ENCODE measurements around the gene ZNF738. TPM values are rescaled to one million over a fixed set of nuclear protein-coding genes. Genes with fewer than 3 reads are reported as not detected.

ZNF738 gene
- total and polyA plus RNA-seq, 10 of the 15 experiments (the other 5 are each of a cell fraction or from before 2014, with no cell fraction given) = 11.6 to 29.4 (median 15.0) TPM

- ChIA-PET SMC1A (ENCODE audit: uncharacterized antibody, unreplicated experiment) (no interaction called here), RAD21 (ENCODE audit: unreplicated experiment) (no interaction called here), POLR2A (no interaction called here), CTCF (no interaction called here)
- no peak overlapping the region for H3K27ac ChIP-seq (ENCODE audit: control insufficient read depth, insufficient read depth)
- no peak overlapping the region for H3K9ac ChIP-seq (ENCODE audit: control insufficient read depth, insufficient read depth, low read length)
- H3K27me3 ChIP-seq (replicated peaks in 1 of 2; ENCODE audit: control insufficient read depth in 2 of 2, insufficient read depth in 2 of 2, low read length in 1 of 2) = no peaks in the 10 kb centered on the region
- TF ChIP-seq, protein P1, sequence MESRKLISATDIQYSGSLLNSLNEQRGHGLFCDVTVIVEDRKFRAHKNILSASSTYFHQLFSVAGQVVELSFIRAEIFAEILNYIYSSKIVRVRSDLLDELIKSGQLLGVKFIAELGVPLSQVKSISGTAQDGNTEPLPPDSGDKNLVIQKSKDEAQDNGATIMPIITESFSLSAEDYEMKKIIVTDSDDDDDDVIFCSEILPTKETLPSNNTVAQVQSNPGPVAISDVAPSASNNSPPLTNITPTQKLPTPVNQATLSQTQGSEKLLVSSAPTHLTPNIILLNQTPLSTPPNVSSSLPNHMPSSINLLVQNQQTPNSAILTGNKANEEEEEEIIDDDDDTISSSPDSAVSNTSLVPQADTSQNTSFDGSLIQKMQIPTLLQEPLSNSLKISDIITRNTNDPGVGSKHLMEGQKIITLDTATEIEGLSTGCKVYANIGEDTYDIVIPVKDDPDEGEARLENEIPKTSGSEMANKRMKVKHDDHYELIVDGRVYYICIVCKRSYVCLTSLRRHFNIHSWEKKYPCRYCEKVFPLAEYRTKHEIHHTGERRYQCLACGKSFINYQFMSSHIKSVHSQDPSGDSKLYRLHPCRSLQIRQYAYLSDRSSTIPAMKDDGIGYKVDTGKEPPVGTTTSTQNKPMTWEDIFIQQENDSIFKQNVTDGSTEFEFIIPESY (IDR thresholded peaks at IDR 0.05) = no peak
- TF ChIP-seq CUX1 (IDR thresholded peaks at IDR 0.05; ENCODE audit: insufficient replicate concordance, low read depth, low read length) (no peak), EZH2 (IDR thresholded peaks at IDR 0.05; ENCODE audit: borderline replicate concordance, control insufficient read depth, low read depth, low read length) (no peak), STAT3 (IDR thresholded peaks at IDR 0.05; ENCODE audit: low read depth, low read length) (no peak), NFYB (IDR thresholded peaks at IDR 0.05; ENCODE audit: insufficient read depth, low read depth, low read length) (no peak), PAX8 (IDR thresholded peaks at IDR 0.05) (no peak), SUPT20H (IDR thresholded peaks at IDR 0.05; ENCODE audit: borderline replicate concordance, control insufficient read depth, low read depth, low read length) (no peak), CREB1 (IDR thresholded peaks at IDR 0.05; ENCODE audit: low read depth) (no peak), SIX5 (IDR thresholded peaks at IDR 0.05; ENCODE audit: low read depth, low read length, severe bottlenecking) (no peak), NRF1 (conservative IDR thresholded peaks at IDR 0.05; ENCODE audit: low read depth, low read length) (no peak), KLF5 (IDR thresholded peaks at IDR 0.05; ENCODE audit: partially characterized antibody) (no peak), NFIC (IDR thresholded peaks at IDR 0.05; ENCODE audit: low read depth, low read length) (no peak), HDAC6 (IDR thresholded peaks at IDR 0.05; ENCODE audit: unreplicated experiment) (no peak), SP1 (IDR thresholded peaks at IDR 0.05; ENCODE audit: low read depth, low read length) (no peak)
- TF ChIP-seq, protein P2, sequence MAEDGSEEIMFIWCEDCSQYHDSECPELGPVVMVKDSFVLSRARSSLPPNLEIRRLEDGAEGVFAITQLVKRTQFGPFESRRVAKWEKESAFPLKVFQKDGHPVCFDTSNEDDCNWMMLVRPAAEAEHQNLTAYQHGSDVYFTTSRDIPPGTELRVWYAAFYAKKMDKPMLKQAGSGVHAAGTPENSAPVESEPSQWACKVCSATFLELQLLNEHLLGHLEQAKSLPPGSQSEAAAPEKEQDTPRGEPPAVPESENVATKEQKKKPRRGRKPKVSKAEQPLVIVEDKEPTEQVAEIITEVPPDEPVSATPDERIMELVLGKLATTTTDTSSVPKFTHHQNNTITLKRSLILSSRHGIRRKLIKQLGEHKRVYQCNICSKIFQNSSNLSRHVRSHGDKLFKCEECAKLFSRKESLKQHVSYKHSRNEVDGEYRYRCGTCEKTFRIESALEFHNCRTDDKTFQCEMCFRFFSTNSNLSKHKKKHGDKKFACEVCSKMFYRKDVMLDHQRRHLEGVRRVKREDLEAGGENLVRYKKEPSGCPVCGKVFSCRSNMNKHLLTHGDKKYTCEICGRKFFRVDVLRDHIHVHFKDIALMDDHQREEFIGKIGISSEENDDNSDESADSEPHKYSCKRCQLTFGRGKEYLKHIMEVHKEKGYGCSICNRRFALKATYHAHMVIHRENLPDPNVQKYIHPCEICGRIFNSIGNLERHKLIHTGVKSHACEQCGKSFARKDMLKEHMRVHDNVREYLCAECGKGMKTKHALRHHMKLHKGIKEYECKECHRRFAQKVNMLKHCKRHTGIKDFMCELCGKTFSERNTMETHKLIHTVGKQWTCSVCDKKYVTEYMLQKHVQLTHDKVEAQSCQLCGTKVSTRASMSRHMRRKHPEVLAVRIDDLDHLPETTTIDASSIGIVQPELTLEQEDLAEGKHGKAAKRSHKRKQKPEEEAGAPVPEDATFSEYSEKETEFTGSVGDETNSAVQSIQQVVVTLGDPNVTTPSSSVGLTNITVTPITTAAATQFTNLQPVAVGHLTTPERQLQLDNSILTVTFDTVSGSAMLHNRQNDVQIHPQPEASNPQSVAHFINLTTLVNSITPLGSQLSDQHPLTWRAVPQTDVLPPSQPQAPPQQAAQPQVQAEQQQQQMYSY (CRISPR knock-in tag; IDR thresholded peaks at IDR 0.05) = no peak
- no peak overlapping the region for H3K4me3 ChIP-seq
- intact Hi-C loops (cut with micrococcal nuclease; ENCODE audit: unreplicated experiment) (no loop called here), in situ Hi-C loops (cut with MboI) (no loop called here)
- ATAC-seq = no peak
- FAIRE-seq = no peak
- H3K79me2 ChIP-seq (ENCODE audit: control insufficient read depth, insufficient read depth, low read length) = peaks cover 5% of the 10 kb centered on the region
- 98% methylated on average over 5 of the region's 5 CpGs for WGBS (ENCODE audit: insufficient coverage, insufficient replicate concordance, low lambda C conversion rate, missing lambda C conversion rate)
- H3K4me2 ChIP-seq (ENCODE audit: control insufficient read depth, insufficient read depth) = no peak overlapping the region
- no peak overlapping the region for H2AFZ ChIP-seq (ENCODE audit: control insufficient read depth, low read depth, low read length)
- H3K4me1 ChIP-seq (ENCODE audit: control insufficient read depth, insufficient read depth, low read length) = no peaks in the 10 kb centered on the region
- BruUV-seq (replicated peaks) = no TSS peak
- H3K9me3 ChIP-seq (replicated peaks; ENCODE audit: control insufficient read depth, insufficient read depth, low read length) = peaks cover 12% of the 10 kb centered on the region; the same call in 2 of the 3 replicates
- H3K36me3 ChIP-seq (ENCODE audit: control insufficient read depth in 2 of 2, insufficient read depth in 2 of 2, low read length in 1 of 2) = peaks cover 0 to 3% of the 10 kb centered on the region in 2 experiments; a peak in 1 of 4 replicates
- DNase-seq (ENCODE audit: low read depth, low spot score) = no peak
- no peaks in the 10 kb centered on the region for H4K20me1 ChIP-seq (ENCODE audit: control insufficient read depth, insufficient read depth)
Observed at GRCh38 chr19:21398851-21399250, 40.1 kb downstream of the ZNF738 start.
